Astrocyte (in vitro differentiated cells and primary cell): ENCODE results near the gene ANKS3.

ENCODE experiments used
- EZH2 ChIP-seq: IDR thresholded peaks from 2 replicates; pipeline ENCODE4 v1.6.1; 2012; ENCODE audit warnings: mild to moderate bottlenecking, low read length, inconsistent platforms; ENCODE audit not compliant: insufficient read depth
- TF ChIP-seq, protein P1 (sequence below): IDR thresholded peaks from 2 replicates; pipeline ENCODE4 v1.5.1; 2011; ENCODE audit warnings: low read depth, mild to moderate bottlenecking, inconsistent platforms, low read length, moderate library complexity; ENCODE audit not compliant: insufficient read depth

DNA sequence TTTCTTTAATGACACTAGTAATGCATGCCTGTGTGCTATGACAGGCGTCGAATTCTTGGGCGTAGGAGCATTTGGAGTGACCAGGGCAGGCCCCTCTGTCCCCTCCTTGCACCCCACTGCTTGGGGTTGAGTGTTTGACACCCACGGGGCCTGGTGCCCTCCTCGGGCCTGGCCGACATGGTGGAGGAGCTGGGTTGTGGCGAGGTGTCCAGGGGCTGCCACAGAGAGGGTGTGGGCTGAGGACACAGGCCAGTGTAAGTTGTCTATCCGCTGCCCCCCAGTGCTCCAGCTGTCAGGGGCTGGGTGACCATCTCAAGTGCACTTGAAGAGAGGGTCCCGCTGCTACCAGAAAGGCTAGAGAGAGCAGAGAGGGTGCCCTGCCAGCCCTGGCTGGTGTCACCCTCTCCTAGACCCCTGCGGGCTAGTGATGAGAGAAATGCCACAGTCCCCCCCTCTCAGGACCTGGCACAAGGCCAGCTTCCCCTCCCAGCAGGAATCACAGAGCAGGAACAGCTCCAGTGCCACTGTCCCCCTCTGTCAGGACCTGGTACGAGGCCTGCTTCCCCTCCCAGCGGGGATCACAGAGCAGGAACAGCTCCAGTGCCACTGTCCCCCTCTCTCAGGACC lies 79.0 kb downstream of the ANKS3 start:
- TF ChIP-seq, protein P1, sequence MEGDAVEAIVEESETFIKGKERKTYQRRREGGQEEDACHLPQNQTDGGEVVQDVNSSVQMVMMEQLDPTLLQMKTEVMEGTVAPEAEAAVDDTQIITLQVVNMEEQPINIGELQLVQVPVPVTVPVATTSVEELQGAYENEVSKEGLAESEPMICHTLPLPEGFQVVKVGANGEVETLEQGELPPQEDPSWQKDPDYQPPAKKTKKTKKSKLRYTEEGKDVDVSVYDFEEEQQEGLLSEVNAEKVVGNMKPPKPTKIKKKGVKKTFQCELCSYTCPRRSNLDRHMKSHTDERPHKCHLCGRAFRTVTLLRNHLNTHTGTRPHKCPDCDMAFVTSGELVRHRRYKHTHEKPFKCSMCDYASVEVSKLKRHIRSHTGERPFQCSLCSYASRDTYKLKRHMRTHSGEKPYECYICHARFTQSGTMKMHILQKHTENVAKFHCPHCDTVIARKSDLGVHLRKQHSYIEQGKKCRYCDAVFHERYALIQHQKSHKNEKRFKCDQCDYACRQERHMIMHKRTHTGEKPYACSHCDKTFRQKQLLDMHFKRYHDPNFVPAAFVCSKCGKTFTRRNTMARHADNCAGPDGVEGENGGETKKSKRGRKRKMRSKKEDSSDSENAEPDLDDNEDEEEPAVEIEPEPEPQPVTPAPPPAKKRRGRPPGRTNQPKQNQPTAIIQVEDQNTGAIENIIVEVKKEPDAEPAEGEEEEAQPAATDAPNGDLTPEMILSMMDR, result no peak
- TF ChIP-seq EZH2, result no peak
